Measurements from ENCODE around the gene RABL6. TPM values are rescaled to one million over a fixed set of nuclear protein-coding genes. Genes with fewer than 3 reads are reported as not detected.
A peak's percentile ranks its signal among the peaks of the same experiment; 100 is the strongest.

The RABL6 gene
- total RNA-seq, 1 donor from 2014 or later = 64.1 TPM

DNA sequence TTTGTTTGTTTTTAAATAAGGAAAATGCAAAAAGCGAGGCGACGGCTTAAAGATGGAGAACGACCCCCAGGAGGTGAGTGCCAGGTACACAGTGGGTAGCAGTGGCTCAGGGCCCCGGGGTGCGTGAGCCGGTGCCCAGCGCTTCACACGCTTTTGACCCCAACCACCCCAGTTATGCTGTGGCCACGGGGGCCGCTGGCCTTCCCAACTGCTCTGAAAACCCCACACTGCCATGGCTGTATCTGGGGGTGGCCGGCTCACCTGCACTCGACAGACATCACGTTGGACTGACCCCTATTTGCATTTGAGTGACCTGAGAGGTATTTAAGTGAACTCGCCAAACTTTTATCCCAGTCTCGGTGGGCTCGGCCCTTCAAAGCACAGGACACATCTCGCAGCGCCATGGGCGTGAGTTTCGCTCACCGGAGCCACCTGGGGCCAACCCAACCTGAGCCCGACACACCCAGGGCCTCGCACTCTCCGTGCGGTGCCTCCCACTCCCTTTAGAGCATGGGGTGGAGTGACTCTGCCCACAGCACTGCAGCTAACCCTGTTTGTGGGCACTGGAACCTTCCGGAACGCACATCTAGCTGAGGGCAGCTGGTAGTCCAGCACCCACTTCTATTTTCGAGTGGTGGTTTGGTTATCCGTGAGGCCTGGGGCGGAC lies 20.9 kb downstream of the RABL6 start:
- peak; percentile 4 for DNase-seq
- Histone ChIP-seq H3K36me3 (peaks cover 86% of the 10 kb centered on the region), H3K9me3 (replicated peaks) (no peaks in the 10 kb centered on the region), H3K4me1 (no peaks in the 10 kb centered on the region), H3K27ac (replicated peaks) (no peak overlapping the region), H3K27me3 (ENCODE audit: low read depth) (no peaks in the 10 kb centered on the region), H3K4me3 (no peak overlapping the region)
- TF ChIP-seq, protein P1, sequence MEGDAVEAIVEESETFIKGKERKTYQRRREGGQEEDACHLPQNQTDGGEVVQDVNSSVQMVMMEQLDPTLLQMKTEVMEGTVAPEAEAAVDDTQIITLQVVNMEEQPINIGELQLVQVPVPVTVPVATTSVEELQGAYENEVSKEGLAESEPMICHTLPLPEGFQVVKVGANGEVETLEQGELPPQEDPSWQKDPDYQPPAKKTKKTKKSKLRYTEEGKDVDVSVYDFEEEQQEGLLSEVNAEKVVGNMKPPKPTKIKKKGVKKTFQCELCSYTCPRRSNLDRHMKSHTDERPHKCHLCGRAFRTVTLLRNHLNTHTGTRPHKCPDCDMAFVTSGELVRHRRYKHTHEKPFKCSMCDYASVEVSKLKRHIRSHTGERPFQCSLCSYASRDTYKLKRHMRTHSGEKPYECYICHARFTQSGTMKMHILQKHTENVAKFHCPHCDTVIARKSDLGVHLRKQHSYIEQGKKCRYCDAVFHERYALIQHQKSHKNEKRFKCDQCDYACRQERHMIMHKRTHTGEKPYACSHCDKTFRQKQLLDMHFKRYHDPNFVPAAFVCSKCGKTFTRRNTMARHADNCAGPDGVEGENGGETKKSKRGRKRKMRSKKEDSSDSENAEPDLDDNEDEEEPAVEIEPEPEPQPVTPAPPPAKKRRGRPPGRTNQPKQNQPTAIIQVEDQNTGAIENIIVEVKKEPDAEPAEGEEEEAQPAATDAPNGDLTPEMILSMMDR (IDR thresholded peaks at IDR 0.05; ENCODE audit: borderline replicate concordance) = no peak
- intact Hi-C loops (cut with micrococcal nuclease) = no loop called here

DNA sequence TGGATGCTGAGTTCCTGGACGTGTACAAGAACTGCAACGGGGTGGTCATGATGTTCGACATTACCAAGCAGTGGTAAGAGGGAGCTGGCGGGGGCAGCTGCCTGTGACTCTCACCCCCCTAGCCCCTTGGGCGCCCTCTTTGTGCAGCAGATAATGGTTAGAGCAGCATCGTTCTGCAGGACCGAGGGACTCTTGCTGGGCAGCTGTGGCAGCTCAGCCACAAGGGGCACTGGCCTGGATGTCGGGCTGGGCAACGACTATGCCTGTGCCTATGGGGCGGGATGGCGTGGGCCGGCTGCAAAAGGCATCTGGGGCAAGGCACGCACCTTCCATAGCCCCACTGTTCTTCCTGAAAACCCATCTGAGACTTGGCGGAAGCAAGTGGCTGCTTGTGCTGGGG lies 21.7 kb downstream of the RABL6 start:
- H3K4me1 ChIP-seq = no peaks in the 10 kb centered on the region
- DNase-seq = peak; percentile 6
- no peak overlapping the region for H3K4me3 ChIP-seq
- no peaks in the 10 kb centered on the region for H3K9me3 ChIP-seq (replicated peaks)
- TF ChIP-seq, protein P1 (IDR thresholded peaks at IDR 0.05; ENCODE audit: borderline replicate concordance) = no peak
- H3K27me3 ChIP-seq (ENCODE audit: low read depth) = no peaks in the 10 kb centered on the region
- peaks cover 79% of the 10 kb centered on the region for H3K36me3 ChIP-seq
- intact Hi-C loops (cut with micrococcal nuclease) = no loop called here
- no peak overlapping the region for H3K27ac ChIP-seq (replicated peaks)

DNA sequence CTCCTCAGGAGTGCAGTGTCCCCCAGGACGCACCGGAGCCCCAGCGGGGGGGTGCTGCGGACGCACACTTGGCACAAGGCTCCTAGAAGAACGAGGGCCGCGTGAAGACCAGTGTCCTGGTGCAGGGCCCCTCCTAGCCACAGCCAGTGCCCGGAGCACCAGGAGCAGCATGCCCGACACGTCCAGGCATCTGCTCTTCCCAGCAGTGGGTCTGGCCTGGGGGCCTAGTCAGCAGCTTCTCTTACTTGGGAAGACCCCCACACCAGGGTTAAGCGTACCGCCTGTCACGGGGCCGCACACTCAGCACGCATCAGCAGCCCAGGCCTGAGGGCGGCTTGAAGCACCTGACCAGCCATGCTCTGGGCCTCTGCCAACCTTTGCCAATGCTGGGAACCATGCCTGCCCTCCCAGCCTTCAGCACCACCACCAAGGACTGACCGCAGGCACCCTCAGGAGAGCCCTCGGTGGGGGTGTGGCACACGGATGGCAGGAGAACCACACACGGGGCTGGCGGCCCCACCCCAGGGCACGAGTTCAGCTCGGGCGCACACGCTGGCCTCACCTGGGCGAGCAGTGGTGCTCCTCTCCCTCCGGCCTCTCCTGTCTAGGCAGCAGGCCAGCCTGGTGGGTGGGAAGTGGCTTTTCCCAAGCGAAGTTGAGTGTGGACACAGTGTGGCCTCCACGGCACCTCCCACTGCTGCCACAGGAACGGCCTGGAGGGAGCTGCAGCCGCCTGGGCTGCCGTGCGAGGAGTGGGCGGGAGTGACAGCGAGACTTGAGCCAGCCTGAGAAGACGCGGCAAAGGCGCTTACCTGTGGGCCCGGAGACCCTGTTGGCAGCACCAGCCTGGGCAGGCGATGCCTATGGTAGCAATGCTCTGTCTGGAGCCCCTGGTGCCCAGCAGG lies 22.5 kb downstream of the RABL6 start:
- H3K36me3 ChIP-seq = peaks cover 76% of the 10 kb centered on the region
- H3K4me1 ChIP-seq = no peaks in the 10 kb centered on the region
- no peak overlapping the region for H3K27ac ChIP-seq (replicated peaks)
- no peaks in the 10 kb centered on the region for H3K27me3 ChIP-seq (ENCODE audit: low read depth)
- DNase-seq = peak; percentile 17
- no peaks in the 10 kb centered on the region for H3K9me3 ChIP-seq (replicated peaks)
- no peak overlapping the region for H3K4me3 ChIP-seq
- TF ChIP-seq, protein P1 (IDR thresholded peaks at IDR 0.05; ENCODE audit: borderline replicate concordance) = no peak
- intact Hi-C loops (cut with micrococcal nuclease) = no loop called here

DNA sequence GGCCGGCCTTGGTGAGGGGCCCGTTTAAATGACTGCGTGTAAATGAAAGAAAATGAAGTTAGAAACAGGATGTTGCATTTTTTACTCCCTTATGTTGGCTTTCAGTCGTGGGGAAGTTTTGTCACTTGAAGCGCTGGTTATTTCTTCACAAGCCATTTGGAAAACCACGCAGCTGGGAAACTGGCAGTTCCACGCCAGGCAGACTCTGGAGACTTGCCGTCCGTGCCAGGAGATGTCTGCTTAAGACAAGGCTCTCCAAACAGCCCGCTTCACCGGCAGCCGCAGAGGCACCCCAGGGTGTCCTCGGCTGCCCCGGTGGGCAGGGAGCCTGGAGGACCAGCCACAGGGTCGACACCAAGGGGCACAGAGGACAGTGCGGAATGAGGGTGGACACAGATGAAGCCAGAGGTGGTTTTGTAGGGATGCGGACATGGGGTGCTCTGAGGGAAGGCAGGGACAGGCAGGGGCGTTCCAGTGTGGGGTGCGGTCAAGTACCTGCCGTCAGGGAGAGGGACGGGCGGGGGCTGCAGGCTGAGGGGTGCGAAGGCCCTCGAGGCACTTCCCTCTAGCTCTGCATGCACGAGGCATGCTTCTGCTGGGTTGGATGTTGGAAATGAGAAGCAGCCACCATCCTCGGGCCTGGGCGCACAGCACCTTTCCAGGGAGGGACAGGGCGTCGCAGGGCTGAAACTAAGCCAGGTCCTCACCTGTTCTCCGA lies 23.4 kb downstream of the RABL6 start:
- intact Hi-C loops (cut with micrococcal nuclease) = no loop called here
- TF ChIP-seq, protein P1 (IDR thresholded peaks at IDR 0.05; ENCODE audit: borderline replicate concordance) = no peak
- DNase-seq = peak; percentile 8
- no peak overlapping the region for H3K27ac ChIP-seq (replicated peaks)
- H3K4me3 ChIP-seq = no peak overlapping the region
- H3K27me3 ChIP-seq (ENCODE audit: low read depth) = no peaks in the 10 kb centered on the region
- peaks cover 76% of the 10 kb centered on the region for H3K36me3 ChIP-seq
- H3K4me1 ChIP-seq = no peaks in the 10 kb centered on the region
- H3K9me3 ChIP-seq (replicated peaks) = no peaks in the 10 kb centered on the region

DNA sequence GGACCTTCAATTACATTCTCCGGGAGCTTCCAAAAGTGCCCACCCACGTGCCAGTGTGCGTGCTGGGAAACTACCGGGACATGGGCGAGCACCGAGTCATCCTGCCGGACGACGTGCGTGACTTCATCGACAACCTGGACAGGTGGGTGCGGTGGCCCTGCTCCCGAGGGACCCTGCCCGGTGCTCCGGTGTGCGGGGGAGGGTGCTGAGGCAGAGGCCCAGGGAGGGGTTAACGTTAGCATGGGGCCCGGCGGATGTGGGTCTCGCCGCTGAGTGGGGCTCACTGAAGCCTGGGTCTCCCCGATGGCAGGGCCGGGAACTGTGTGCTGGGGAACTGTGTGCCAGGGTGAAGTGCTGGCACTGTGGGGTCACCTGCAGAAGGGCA lies 24.0 kb downstream of the RABL6 start:
- intact Hi-C loops (cut with micrococcal nuclease) = no loop called here
- peak; percentile 12 for DNase-seq

More for the DNA sequence above, 24.0 kb downstream of the RABL6 start:
- Histone ChIP-seq H3K9me3 (replicated peaks) (no peaks in the 10 kb centered on the region), H3K27me3 (ENCODE audit: low read depth) (no peaks in the 10 kb centered on the region), H3K27ac (replicated peaks) (no peak overlapping the region), H3K4me1 (no peaks in the 10 kb centered on the region), H3K4me3 (no peak overlapping the region), H3K36me3 (peaks cover 76% of the 10 kb centered on the region)
- TF ChIP-seq, protein P1 (IDR thresholded peaks at IDR 0.05; ENCODE audit: borderline replicate concordance) = no peak

All from left ventricle myocardium inferior (tissue), 1 donor.